Stimulated activated CD8-positive, alpha-beta memory T cell treated with anti-CD3 and anti-CD28 coated beads, Interleukin-2, amount 100 ng/mL, for 1 hour (primary cell): ENCODE data around the gene CLDN18.
A peak's percentile ranks its signal among the peaks of the same experiment; 100 is the strongest.

Source experiments
- DNase-seq, 2 donors: peaks; one replicate each; pipeline ENCODE4 v3.0.0-alpha.2; 2020; ENCODE audit warnings: low read depth in 2 of 2

CLDN18 gene

DNA sequence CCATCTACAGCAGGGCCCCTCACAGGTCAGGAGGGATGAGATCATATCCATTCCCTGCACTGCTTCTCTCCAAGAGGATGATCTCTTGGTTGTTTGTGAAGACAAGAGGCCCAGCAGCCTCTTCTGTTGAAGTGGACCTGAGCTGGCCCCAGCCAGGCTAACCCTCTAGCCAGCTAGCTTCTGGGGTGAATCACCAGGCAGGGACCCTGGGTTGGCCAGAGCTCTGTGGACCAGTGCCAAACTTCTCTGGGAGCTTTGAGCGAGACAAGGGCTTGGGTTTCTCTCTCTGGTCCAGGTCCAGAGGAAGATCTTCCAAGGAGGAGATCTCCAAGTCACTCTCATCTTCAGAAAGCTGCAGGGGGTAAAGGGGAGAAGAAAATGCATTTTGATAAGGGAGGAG, 52.7 kb downstream of the CLDN18 start:
- no peak for DNase-seq

DNA sequence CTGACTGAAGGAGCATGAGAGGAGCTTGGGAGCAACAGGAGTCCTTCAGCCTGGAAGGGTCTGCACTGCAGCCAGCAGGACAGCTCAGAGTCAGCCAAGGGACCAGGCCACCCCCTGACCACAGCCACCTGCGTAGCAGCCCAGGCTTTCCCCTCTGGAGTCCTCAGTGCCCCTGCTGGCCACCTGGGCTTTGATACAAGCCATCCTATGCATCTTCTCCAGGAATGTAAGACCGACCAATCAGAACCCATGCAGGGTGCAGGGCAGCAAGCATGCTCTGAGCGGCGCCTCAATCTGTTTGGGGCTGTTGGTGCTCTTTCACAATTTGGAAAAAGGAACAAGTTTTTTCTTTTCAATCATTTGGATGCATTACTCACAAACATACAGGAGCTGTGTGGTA, 53.5 kb downstream of the CLDN18 start:
- DNase-seq = no peak

GRCh38 chr3:138065949-138066348, 56.0 kb downstream of the CLDN18 start:
- no peak for DNase-seq

DNA sequence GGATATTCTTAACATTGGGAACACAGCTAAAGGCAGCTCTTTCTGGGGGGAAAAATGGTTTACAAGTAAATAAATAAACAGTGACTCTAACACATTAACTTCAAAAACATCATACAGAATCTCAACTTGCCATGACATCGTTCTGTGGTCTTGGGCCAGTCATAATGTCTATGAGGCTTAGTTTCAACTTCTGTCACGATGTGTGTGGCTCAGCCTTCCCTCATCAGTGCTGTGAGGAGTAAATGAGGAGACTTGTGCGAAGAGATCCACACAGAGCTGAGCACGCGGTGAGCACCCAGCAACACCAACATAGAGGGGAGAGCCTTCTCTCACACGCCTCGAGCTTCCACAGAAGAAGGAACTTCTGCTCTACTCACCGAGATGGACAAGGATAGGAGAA, 56.4 kb downstream of the CLDN18 start:
- DNase-seq = no peak

DNA sequence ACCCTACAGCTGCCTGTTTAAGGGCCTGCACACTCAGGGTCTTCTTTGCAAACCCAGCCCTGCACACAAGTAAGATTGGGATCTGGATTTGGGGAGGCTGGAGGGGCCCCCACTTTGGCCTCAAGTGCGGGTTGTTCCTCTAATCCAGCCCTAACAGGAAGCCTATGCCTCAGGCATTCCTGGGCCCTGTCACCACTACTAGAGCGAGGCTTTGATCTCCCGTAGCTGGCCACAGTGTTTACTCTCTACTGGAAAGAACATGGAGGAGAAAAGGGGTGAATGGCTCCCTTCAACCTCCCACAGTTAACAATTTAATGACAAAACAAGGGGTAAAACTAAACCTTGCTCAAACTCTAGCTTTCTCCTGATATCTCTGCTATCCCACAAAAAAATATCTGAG, 57.0 kb downstream of the CLDN18 start:
- no peak for DNase-seq

GRCh38 chr3:138068046-138068445, 58.1 kb downstream of the CLDN18 start:
- no peak for DNase-seq

DNA sequence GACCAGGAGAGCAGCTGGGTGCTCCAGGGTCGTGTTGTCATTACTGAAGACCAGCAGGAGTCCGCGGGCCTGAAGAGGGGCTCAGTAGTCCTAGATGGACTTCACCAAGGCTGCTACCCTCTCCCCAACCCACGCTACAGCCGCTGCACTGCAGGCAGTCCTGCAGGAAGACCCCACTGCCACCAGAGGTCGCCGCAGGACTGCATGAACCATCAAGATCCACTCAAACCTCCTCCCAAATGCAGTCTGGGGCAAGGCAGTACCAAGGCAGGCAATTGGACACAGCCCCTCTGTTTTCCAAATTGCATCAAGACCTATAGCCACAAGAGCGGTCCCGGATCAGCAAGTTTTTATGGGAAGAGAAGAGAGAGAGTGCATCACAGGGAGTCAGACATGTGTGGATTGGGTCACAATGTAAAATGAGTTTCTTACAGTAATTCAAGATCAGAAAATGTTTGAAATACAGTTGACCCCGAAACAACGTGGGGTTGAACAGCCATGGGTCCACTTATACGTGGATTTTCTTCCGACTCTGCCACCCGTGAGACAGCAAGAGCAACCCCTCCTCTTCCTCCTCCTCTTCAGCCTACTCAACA, 58.7 kb downstream of the CLDN18 start:
- peak; percentile 38 to 50 for DNase-seq

DNA sequence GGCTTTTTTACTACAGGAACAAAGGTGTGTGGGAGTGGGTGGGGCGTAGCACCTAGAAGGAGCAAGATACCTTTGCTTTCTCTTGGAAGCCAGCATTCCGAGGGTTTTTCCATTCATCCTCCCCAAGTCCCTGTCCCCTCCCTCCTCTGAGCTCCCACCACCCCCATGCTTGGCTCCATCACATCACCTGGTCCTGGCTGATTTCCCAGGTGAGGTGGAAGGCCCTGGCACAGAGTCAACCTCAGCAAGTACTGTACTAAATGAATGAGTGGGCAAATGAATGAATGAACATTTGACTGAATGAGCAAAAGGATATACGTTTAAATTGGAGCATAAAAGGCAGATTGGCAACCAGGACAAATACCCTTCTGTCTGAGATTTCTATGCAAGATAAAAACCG, 60.0 kb downstream of the CLDN18 start:
- DNase-seq = no peak

GRCh38 chr3:138072796-138073195, 62.8 kb downstream of the CLDN18 start:
- no peak for DNase-seq

DNA sequence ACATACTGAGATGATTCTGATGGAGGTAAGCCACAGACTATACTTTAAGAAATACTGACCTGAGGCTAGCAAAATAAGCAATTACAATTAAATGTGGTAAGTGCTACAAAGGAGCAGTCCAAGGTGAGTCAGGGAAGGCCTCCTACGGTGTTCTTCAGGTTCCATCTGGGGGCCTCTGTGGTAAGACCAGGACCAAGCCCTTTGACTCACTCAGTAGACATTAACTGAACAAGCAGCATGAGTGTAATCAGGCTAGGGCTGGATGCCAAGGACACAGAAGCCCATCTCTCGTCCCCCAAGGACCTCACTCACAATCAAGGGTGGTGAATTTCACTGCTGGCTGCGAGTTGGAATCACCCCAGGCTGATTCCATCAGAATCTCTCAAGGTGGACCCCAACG, 68.1 kb downstream of the CLDN18 start:
- DNase-seq = no peak

DNA sequence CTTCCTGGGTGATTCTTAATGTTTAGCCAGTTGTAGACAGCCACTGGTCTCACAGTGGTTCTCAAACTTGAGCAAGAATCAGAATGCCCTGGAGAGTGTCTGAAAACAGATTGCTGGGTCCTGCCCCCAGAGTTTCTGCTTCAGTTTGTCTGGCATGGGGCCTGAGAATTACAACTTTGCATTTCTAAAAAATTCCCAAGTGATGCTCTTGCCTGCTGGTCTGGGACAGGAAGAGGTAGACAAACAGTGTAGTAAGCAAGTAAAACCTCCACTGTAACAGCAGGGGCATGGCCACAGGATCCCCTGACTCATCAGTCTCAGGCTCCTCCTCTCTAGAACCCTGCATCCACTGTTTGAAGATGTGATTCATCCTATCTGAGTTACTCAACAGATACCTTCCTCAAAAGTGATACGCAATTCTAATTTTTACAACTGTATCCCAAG, 69.0 kb downstream of the CLDN18 start:
- no peak for DNase-seq

- no peak for DNase-seq
These were observed 69.9 kb downstream of the CLDN18 start for GRCh38 chr3:138079901-138080300.

GRCh38 chr3:138081371-138082084, 71.6 kb downstream of the CLDN18 start:
- no peak for DNase-seq

DNA sequence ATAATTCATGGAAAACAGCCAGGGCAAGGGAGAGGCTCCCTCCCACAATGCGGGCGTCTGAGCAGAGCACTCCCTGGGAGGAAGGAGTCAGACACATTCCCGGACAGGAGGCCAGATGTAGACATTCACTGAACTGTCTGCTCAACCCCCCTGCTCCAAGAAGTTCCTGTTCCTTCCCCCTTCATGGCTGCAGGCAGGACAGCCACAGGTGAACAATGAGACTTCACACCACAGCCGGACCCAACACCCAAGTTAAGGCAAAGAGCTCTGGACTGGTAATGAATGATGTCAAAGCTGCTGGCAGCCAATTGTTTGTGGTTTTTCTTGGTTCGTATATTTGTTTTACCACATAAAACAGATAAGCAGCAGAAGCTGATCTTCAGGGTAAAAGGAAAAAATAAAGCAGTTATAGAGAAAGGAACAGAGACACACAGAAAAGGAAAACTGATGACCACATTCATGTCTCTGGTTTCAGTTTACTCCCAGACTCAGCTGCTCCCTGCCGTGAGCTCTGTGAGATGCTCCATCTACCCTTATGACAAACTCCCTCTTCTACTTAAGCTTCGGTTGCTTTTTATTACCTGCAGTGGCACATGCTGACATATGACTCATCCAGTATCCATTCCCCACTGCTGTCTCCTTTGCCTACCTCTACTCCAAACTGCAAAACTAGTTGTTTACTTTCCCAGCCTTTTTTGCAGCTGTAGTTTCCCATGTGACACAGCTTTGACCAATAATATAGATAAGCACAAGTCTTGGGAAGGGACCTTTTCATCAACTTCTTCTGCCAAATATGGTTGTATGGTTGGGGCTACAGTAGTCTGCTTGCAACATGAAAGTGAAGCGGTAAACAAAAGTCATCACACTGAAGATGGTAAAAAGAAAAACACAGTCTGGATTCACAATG, 72.4 kb downstream of the CLDN18 start:
- no peak for DNase-seq

DNA sequence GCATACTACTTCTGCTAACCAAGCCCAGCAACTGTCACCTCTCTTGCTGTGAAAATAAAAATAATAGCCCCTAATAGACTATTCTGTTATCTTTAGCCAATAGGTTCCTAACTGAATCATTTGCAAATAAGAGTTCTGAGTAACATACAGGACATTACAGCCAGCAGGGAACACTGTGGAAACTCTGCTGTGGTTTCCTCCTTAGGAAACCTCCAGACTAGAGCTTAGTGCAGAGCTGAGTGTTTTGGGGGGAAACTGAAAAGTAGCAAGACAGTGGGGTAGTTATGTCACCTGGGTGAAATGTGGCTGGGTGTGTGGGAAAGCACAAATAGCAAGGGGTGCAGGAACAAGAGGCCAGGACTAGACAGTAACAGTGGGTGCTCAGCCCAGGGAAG, 73.0 kb downstream of the CLDN18 start:
- DNase-seq = no peak
